ENCODE results near the gene ORM1.

DNA sequence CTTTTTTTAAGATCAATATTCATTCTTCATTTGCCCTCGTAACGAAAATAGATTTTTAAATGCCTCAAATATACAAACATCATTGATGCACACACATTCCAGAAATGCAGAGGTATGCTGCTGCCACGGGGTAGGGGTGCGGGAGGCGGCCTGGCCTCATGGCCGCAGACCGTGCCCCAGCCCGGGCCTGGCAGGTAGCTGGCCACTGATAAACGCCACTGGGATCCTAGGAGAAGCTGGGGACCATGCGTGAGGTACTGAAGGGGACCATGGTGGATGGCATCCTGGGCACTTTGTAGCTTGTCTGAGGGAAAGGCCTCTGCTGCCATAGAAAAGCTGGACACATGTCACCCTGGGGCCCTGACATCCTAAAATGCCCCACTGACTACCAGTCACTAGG is 13.3 kb downstream of the ORM1 start:
- TF ChIP-seq POLR2AphosphoS5 (IDR thresholded peaks at IDR 0.05) (no peak), POLR2A (IDR thresholded peaks at IDR 0.05) (no peak)
- TF ChIP-seq, protein P1, sequence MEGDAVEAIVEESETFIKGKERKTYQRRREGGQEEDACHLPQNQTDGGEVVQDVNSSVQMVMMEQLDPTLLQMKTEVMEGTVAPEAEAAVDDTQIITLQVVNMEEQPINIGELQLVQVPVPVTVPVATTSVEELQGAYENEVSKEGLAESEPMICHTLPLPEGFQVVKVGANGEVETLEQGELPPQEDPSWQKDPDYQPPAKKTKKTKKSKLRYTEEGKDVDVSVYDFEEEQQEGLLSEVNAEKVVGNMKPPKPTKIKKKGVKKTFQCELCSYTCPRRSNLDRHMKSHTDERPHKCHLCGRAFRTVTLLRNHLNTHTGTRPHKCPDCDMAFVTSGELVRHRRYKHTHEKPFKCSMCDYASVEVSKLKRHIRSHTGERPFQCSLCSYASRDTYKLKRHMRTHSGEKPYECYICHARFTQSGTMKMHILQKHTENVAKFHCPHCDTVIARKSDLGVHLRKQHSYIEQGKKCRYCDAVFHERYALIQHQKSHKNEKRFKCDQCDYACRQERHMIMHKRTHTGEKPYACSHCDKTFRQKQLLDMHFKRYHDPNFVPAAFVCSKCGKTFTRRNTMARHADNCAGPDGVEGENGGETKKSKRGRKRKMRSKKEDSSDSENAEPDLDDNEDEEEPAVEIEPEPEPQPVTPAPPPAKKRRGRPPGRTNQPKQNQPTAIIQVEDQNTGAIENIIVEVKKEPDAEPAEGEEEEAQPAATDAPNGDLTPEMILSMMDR (IDR thresholded peaks at IDR 0.05): no peak
